ENCODE measurements around the gene PLEKHG5.
"Not testable (repeated sequence)": the region's sequence is repeated elsewhere in the genome, so short reads cannot be mapped to it uniquely, and the experiment has no call there.

PLEKHG5 gene

GRCh38 chr1:6493834-6494223 is 2.4 kb upstream of the PLEKHG5 start:
- not testable (repeated sequence) for H3K9me3 ChIP-seq (replicated peaks; ENCODE audit: low read length); H3K4me3 ChIP-seq (ENCODE audit: low read length); H3K27me3 ChIP-seq (ENCODE audit: control insufficient read depth, insufficient read depth, low read length); H3K36me3 ChIP-seq (ENCODE audit: insufficient read depth, low read length); H3K9ac ChIP-seq (ENCODE audit: low read depth, low read length); H3K4me2 ChIP-seq (ENCODE audit: low read length)
- H3K4me1 ChIP-seq (ENCODE audit: control insufficient read depth, insufficient read depth, low read length) = peaks cover 40% of the 10 kb centered on the region

- Histone ChIP-seq H3K4me3 (ENCODE audit: low read length) (peak overlapping the region; percentile 50), H3K9me3 (replicated peaks; ENCODE audit: low read length) (no peaks in the 10 kb centered on the region), H3K9ac (ENCODE audit: low read depth, low read length) (peak overlapping the region; percentile 3), H3K36me3 (ENCODE audit: insufficient read depth, low read length) (no peaks in the 10 kb centered on the region), H3K4me2 (ENCODE audit: low read length) (peak overlapping the region; percentile 99), H3K27me3 (ENCODE audit: control insufficient read depth, insufficient read depth, low read length) (no peaks in the 10 kb centered on the region), H3K4me1 (ENCODE audit: control insufficient read depth, insufficient read depth, low read length) (peaks cover 32% of the 10 kb centered on the region)
Measured at GRCh38 chr1:6491966-6492365, 499 bp upstream of the PLEKHG5 start.

- Histone ChIP-seq H3K36me3 (ENCODE audit: insufficient read depth, low read length) (no peaks in the 10 kb centered on the region), H3K4me1 (ENCODE audit: control insufficient read depth, insufficient read depth, low read length) (peaks cover 30% of the 10 kb centered on the region), H3K27me3 (ENCODE audit: control insufficient read depth, insufficient read depth, low read length) (no peaks in the 10 kb centered on the region)
Measured at GRCh38 chr1:6491081-6491449, 402 bp downstream of the PLEKHG5 start.

GRCh38 chr1:6490181-6491080 is 1.0 kb downstream of the PLEKHG5 start:
- Histone ChIP-seq H3K27me3 (ENCODE audit: control insufficient read depth, insufficient read depth, low read length) (no peaks in the 10 kb centered on the region), H3K4me1 (ENCODE audit: control insufficient read depth, insufficient read depth, low read length) (peaks cover 25% of the 10 kb centered on the region), H3K36me3 (ENCODE audit: insufficient read depth, low read length) (no peaks in the 10 kb centered on the region), H3K9me3 (replicated peaks; ENCODE audit: low read length) (no peaks in the 10 kb centered on the region), H3K4me2 (ENCODE audit: low read length) (peak overlapping the region; percentile 99), H3K9ac (ENCODE audit: low read depth, low read length) (peak overlapping the region; percentile 79), H3K4me3 (ENCODE audit: low read length) (peak overlapping the region; percentile 79)

More at GRCh38 chr1:6491081-6491449, 402 bp downstream of the PLEKHG5 start:
- H3K9ac ChIP-seq (ENCODE audit: low read depth, low read length) = peak overlapping the region; percentile 79
- peak overlapping the region; percentile 99 for H3K4me2 ChIP-seq (ENCODE audit: low read length)
- peak overlapping the region; percentile 79 for H3K4me3 ChIP-seq (ENCODE audit: low read length)
- no peaks in the 10 kb centered on the region for H3K9me3 ChIP-seq (replicated peaks; ENCODE audit: low read length)

DNA sequence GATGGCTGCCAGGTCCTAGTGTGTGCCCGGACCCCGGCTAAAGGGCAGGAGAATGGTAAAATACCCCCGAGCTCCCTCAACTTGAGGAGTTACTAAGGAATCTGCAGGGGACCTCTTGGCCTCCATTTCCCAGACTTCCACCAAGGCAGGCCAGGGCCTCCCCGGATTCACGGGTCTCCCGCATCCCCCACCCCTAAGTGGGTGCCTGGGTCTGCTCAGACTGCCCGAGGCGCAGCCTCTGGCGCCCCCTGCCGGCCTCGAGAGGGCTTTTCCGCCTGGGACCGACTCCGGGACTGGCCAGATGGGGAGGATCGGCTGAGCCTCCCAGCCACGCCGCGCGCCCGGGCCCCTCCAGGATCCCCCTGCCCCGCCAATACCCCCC is 1.7 kb downstream of the PLEKHG5 start:
- Histone ChIP-seq H3K9ac (ENCODE audit: low read depth, low read length) (peak overlapping the region; percentile 79), H3K4me3 (ENCODE audit: low read length) (peak overlapping the region; percentile 79), H3K4me1 (ENCODE audit: control insufficient read depth, insufficient read depth, low read length) (peaks cover 24% of the 10 kb centered on the region), H3K4me2 (ENCODE audit: low read length) (peak overlapping the region; percentile 99), H3K27me3 (ENCODE audit: control insufficient read depth, insufficient read depth, low read length) (no peaks in the 10 kb centered on the region), H3K36me3 (ENCODE audit: insufficient read depth, low read length) (no peaks in the 10 kb centered on the region), H3K9me3 (replicated peaks; ENCODE audit: low read length) (no peaks in the 10 kb centered on the region)

DNA sequence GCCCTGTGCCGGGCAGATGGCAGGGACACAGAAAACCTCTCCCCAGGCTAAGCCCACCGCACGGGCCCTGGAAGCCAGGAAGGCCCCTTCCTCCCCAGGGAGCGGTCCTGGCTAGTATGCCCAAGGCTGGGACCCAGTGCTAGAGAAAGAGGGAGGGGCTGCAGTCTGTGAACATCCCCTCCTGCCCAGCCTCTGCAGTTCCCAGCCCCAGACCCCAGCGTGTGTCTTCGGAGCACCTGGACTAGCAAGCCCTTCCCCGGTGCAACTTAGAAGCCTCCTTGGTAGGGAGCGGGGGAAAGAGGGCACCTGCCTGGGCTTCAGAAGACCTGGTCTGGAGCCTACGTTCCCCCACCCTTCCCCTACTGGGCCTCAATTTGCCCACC is 2.1 kb downstream of the PLEKHG5 start:
- H3K4me2 ChIP-seq (ENCODE audit: low read length) = peak overlapping the region; percentile 99
- no peaks in the 10 kb centered on the region for H3K36me3 ChIP-seq (ENCODE audit: insufficient read depth, low read length)
- no peak overlapping the region for H3K9ac ChIP-seq (ENCODE audit: low read depth, low read length)
- H3K4me1 ChIP-seq (ENCODE audit: control insufficient read depth, insufficient read depth, low read length) = peaks cover 24% of the 10 kb centered on the region
- H3K9me3 ChIP-seq (replicated peaks; ENCODE audit: low read length) = no peaks in the 10 kb centered on the region
- no peak overlapping the region for H3K4me3 ChIP-seq (ENCODE audit: low read length)
- H3K27me3 ChIP-seq (ENCODE audit: control insufficient read depth, insufficient read depth, low read length) = no peaks in the 10 kb centered on the region

DNA sequence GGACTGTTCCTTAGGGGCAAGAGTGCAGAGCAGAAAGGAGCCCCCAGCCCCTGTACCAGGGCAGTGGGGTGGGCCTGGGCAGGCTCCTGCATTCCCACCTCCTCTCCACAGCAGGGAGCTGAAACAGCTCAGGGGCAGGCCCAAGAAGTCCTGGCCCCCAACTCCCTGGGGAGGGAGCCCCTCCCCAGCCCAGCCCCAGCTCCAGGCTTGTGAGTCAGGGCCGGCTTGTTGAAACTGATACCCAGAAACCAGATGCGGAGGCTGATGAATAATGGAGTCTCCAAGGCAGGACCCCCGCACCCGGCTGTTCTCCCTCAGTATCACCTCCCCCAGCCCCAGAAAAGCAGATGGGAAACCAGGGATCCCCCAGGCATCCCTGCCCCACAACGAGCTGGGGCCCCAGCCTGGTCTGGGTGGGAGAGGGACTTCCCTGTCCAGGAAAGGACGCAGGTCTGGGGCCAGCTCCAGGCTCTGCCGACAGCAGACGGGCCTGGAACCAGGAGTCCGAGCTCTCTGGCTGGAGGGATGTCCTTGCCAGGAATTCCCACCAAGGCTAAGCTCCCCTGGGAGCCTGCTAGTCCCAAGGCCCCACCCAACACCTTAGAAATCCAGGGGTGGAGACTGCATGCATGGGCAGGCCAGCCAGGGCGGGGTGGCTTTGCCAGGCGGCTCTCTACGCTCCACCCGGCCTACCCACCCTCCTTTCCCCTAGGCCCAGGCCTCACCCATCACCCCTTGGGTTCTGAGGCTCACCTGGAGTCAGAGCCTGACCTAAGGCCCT is 2.7 kb downstream of the PLEKHG5 start:
- no peaks in the 10 kb centered on the region for H3K9me3 ChIP-seq (replicated peaks; ENCODE audit: low read length)
- H3K4me1 ChIP-seq (ENCODE audit: control insufficient read depth, insufficient read depth, low read length) = peaks cover 24% of the 10 kb centered on the region
- H3K4me2 ChIP-seq (ENCODE audit: low read length) = no peak overlapping the region
- H3K4me3 ChIP-seq (ENCODE audit: low read length) = no peak overlapping the region
- H3K36me3 ChIP-seq (ENCODE audit: insufficient read depth, low read length) = no peaks in the 10 kb centered on the region
- no peak overlapping the region for H3K9ac ChIP-seq (ENCODE audit: low read depth, low read length)
- H3K27me3 ChIP-seq (ENCODE audit: control insufficient read depth, insufficient read depth, low read length) = no peaks in the 10 kb centered on the region

GRCh38 chr1:6487804-6488484 is 3.5 kb downstream of the PLEKHG5 start:
- Histone ChIP-seq H3K4me3 (ENCODE audit: low read length) (no peak overlapping the region), H3K4me1 (ENCODE audit: control insufficient read depth, insufficient read depth, low read length) (peaks cover 24% of the 10 kb centered on the region), H3K9ac (ENCODE audit: low read depth, low read length) (no peak overlapping the region), H3K36me3 (ENCODE audit: insufficient read depth, low read length) (no peaks in the 10 kb centered on the region), H3K9me3 (replicated peaks; ENCODE audit: low read length) (no peaks in the 10 kb centered on the region), H3K27me3 (ENCODE audit: control insufficient read depth, insufficient read depth, low read length) (no peaks in the 10 kb centered on the region), H3K4me2 (ENCODE audit: low read length) (no peak overlapping the region)

GRCh38 chr1:6486433-6487011 is 4.9 kb downstream of the PLEKHG5 start:
- Histone ChIP-seq H3K9me3 (replicated peaks; ENCODE audit: low read length) (no peaks in the 10 kb centered on the region), H3K4me2 (ENCODE audit: low read length) (peak overlapping the region; percentile 14), H3K9ac (ENCODE audit: low read depth, low read length) (no peak overlapping the region), H3K4me3 (ENCODE audit: low read length) (no peak overlapping the region), H3K27me3 (ENCODE audit: control insufficient read depth, insufficient read depth, low read length) (no peaks in the 10 kb centered on the region), H3K36me3 (ENCODE audit: insufficient read depth, low read length) (no peaks in the 10 kb centered on the region), H3K4me1 (ENCODE audit: control insufficient read depth, insufficient read depth, low read length) (peaks cover 14% of the 10 kb centered on the region)

GRCh38 chr1:6485168-6486101 is 6.0 kb downstream of the PLEKHG5 start:
- H3K36me3 ChIP-seq (ENCODE audit: insufficient read depth, low read length) = no peaks in the 10 kb centered on the region
- no peaks in the 10 kb centered on the region for H3K9me3 ChIP-seq (replicated peaks; ENCODE audit: low read length)
- no peak overlapping the region for H3K9ac ChIP-seq (ENCODE audit: low read depth, low read length)
- H3K4me3 ChIP-seq (ENCODE audit: low read length) = no peak overlapping the region
- H3K4me2 ChIP-seq (ENCODE audit: low read length) = peak overlapping the region; percentile 23
- peaks cover 8% of the 10 kb centered on the region for H3K4me1 ChIP-seq (ENCODE audit: control insufficient read depth, insufficient read depth, low read length)
- no peaks in the 10 kb centered on the region for H3K27me3 ChIP-seq (ENCODE audit: control insufficient read depth, insufficient read depth, low read length)
